Measurements from ENCODE around the gene SH2D3C.

Gene SH2D3C

DNA sequence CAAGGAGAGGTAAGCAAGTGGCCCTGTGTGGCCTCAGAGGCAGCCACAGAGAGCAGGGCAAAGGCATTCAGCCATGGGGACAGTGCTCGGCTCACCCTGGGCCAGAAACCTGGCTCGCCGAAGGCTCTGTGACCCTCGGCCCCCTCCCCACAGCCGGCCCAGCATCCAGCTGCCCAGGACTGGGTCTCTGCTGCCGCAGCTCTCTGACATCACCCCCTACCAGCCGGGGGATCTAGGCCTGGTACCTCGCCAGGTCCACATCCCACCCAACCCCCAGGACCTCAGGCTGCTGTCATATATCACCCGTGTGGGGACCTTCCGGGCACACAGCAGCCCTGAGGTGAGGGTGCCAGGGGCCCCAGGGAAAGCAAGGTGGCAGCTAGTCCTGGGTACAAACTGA, 65.6 kb downstream of the SH2D3C start:
- no peaks in the 10 kb centered on the region; the same call in 1 of the 2 replicates for H3K36me3 ChIP-seq (ENCODE audit: control insufficient read depth, insufficient read depth, low read length)
- TF ChIP-seq, protein P1, sequence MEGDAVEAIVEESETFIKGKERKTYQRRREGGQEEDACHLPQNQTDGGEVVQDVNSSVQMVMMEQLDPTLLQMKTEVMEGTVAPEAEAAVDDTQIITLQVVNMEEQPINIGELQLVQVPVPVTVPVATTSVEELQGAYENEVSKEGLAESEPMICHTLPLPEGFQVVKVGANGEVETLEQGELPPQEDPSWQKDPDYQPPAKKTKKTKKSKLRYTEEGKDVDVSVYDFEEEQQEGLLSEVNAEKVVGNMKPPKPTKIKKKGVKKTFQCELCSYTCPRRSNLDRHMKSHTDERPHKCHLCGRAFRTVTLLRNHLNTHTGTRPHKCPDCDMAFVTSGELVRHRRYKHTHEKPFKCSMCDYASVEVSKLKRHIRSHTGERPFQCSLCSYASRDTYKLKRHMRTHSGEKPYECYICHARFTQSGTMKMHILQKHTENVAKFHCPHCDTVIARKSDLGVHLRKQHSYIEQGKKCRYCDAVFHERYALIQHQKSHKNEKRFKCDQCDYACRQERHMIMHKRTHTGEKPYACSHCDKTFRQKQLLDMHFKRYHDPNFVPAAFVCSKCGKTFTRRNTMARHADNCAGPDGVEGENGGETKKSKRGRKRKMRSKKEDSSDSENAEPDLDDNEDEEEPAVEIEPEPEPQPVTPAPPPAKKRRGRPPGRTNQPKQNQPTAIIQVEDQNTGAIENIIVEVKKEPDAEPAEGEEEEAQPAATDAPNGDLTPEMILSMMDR (IDR thresholded peaks at IDR 0.05; ENCODE audit: insufficient read depth, low read length, poor library complexity, severe bottlenecking): no peak
- no peak for DNase-seq (ENCODE audit: extremely low read depth, insufficient read length)
- H3K27me3 ChIP-seq (replicated peaks; ENCODE audit: control insufficient read depth, insufficient read depth, low read length): no peaks in the 10 kb centered on the region
- H3K4me3 ChIP-seq (replicated peaks; ENCODE audit: low read depth, low read length): no peak overlapping the region

DNA sequence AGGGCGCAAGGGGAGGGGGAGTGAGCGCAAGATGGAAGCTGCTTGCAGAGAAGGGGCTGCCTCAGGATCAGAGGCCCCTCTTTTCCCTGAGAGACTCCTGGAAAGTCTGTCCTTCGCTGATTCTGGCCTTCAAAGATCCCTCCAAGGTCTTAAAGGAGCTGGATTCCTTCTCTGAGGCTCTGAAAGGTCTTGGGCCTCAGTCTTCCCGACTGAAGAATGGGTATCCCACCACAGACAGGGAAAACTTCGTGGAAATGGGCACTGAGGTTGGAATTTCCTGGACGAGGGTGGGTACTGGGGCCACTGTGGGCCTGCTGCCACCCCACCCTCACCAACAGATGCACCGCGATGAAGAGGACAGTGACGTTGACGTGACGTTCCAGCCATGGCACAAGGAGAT, 66.1 kb downstream of the SH2D3C start:
- TF ChIP-seq, protein P1 (IDR thresholded peaks at IDR 0.05; ENCODE audit: insufficient read depth, low read length, poor library complexity, severe bottlenecking): no peak
- no peak for DNase-seq (ENCODE audit: extremely low read depth, insufficient read length)
- no peaks in the 10 kb centered on the region for H3K27me3 ChIP-seq (replicated peaks; ENCODE audit: control insufficient read depth, insufficient read depth, low read length)
- H3K36me3 ChIP-seq (ENCODE audit: control insufficient read depth, insufficient read depth, low read length): no peaks in the 10 kb centered on the region; the same call in 1 of the 2 replicates
- H3K4me3 ChIP-seq (replicated peaks; ENCODE audit: low read depth, low read length): no peak overlapping the region

DNA sequence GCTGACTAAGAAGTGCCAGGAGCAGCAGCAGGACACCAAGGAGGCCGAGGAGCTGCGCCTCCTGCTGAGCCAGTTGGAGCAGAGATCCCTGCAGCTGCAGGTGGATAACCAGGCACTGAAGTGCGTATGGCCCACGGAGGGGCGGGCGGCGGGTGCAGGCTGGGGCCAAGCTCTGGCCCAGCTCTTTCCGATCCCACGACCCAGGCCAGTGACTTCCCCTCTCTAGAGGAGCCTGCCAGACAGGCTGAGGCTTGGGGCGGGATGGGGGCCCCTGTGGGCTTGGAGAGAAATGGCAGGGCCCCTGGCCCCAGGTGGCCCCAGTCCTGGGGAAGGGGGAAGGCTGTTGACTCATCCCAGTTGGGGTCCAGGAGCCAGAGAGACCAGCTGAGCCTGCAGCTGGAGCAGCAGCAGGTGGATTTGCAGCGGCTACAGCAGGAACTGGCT, 66.6 kb downstream of the SH2D3C start:
- TF ChIP-seq, protein P1 (IDR thresholded peaks at IDR 0.05; ENCODE audit: insufficient read depth, low read length, poor library complexity, severe bottlenecking): no peak
- no peak for DNase-seq (ENCODE audit: extremely low read depth, insufficient read length)
- no peaks in the 10 kb centered on the region for H3K27me3 ChIP-seq (replicated peaks; ENCODE audit: control insufficient read depth, insufficient read depth, low read length)

DNA sequence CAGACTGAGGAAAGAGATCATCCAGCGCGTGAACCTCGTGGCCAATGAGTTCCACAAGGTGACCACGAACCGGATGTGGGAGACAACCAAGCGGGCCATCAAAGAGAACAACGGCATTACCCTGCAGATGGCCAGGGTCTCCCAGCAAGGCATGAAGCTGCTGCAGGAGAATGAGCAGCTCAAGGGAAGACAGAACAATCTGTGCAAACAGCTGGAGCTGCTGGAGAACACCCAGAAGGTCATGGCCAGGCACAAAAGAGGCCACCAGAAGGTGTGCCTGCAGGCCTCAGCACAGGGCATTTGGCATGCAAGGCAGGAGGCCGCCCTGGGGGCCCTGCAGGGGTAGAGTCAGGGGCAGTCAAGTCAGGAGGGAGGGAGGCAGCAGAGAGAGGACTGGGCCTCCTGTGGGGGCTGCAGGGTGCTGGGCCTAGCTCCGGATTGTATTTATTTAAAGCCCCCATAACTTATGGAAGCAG, 67.2 kb downstream of the SH2D3C start:
- no peak for DNase-seq (ENCODE audit: extremely low read depth, insufficient read length)
- H3K27me3 ChIP-seq (replicated peaks; ENCODE audit: control insufficient read depth, insufficient read depth, low read length): no peaks in the 10 kb centered on the region
- H3K4me3 ChIP-seq (replicated peaks; ENCODE audit: low read depth, low read length): no peak overlapping the region
- H3K36me3 ChIP-seq (ENCODE audit: control insufficient read depth, insufficient read depth, low read length): no peaks in the 10 kb centered on the region; the same call in 1 of the 2 replicates
- TF ChIP-seq, protein P1 (IDR thresholded peaks at IDR 0.05; ENCODE audit: insufficient read depth, low read length, poor library complexity, severe bottlenecking): no peak

More for the DNA sequence above, 66.6 kb downstream of the SH2D3C start:
- Histone ChIP-seq H3K36me3 (ENCODE audit: control insufficient read depth, insufficient read depth, low read length) (no peaks in the 10 kb centered on the region; the same call in 1 of the 2 replicates), H3K4me3 (replicated peaks; ENCODE audit: low read depth, low read length) (no peak overlapping the region)

DNA sequence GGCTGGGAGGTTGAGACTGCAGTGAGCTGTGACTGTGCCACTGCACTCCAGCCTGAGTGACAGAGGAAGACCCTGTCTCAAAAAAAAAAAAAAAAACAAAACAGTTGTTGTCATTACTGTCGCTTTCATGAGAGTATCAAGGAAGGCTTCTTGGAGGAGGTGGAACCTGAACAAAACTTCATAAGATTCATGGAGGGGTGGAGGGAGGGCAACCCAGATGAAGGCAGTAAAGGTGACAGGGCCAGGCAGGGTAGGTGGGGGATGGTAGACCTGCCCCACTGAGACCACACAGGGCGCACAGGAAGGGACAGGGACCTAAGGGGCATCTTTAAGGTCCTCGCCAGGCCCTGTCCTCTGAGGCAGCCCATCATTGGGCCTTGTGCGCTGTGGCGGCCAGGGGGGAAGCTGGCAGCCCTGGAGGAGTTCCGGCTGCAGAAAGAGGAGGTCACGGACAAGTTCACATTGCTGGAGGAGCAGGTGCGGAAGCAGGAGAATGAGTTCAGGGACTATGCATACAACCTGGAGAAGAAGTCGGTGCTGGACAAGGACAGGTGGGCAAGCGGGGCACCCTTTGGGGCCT, 68.2 kb downstream of the SH2D3C start:
- Histone ChIP-seq H3K27me3 (replicated peaks; ENCODE audit: control insufficient read depth, insufficient read depth, low read length) (no peaks in the 10 kb centered on the region), H3K36me3 (ENCODE audit: control insufficient read depth, insufficient read depth, low read length) (no peaks in the 10 kb centered on the region; the same call in 1 of the 2 replicates), H3K4me3 (replicated peaks; ENCODE audit: low read depth, low read length) (no peak overlapping the region)
- TF ChIP-seq, protein P1 (IDR thresholded peaks at IDR 0.05; ENCODE audit: insufficient read depth, low read length, poor library complexity, severe bottlenecking): no peak
- DNase-seq (ENCODE audit: extremely low read depth, insufficient read length): no peak
